ENCODE data around the gene ANXA11. TPM values are rescaled to one million over a fixed set of nuclear protein-coding genes. Genes with fewer than 3 reads are reported as not detected.

ANXA11 gene
- total RNA-seq, 1 experiment from 2014 or later: 181 TPM

- TF ChIP-seq, protein P1, sequence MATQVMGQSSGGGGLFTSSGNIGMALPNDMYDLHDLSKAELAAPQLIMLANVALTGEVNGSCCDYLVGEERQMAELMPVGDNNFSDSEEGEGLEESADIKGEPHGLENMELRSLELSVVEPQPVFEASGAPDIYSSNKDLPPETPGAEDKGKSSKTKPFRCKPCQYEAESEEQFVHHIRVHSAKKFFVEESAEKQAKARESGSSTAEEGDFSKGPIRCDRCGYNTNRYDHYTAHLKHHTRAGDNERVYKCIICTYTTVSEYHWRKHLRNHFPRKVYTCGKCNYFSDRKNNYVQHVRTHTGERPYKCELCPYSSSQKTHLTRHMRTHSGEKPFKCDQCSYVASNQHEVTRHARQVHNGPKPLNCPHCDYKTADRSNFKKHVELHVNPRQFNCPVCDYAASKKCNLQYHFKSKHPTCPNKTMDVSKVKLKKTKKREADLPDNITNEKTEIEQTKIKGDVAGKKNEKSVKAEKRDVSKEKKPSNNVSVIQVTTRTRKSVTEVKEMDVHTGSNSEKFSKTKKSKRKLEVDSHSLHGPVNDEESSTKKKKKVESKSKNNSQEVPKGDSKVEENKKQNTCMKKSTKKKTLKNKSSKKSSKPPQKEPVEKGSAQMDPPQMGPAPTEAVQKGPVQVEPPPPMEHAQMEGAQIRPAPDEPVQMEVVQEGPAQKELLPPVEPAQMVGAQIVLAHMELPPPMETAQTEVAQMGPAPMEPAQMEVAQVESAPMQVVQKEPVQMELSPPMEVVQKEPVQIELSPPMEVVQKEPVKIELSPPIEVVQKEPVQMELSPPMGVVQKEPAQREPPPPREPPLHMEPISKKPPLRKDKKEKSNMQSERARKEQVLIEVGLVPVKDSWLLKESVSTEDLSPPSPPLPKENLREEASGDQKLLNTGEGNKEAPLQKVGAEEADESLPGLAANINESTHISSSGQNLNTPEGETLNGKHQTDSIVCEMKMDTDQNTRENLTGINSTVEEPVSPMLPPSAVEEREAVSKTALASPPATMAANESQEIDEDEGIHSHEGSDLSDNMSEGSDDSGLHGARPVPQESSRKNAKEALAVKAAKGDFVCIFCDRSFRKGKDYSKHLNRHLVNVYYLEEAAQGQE (IDR thresholded peaks at IDR 0.05; ENCODE audit: low read depth): no peak
Measured at GRCh38 chr10:80191589-80192270, 13.6 kb downstream of the ANXA11 start (continued).

GRCh38 chr10:80188713-80189112 lies 16.6 kb downstream of the ANXA11 start:
- H3K9me3 ChIP-seq (ENCODE audit: control insufficient read depth in 1 of 2, insufficient read depth in 1 of 2, low read depth in 1 of 2, low read length in 2 of 2): peaks cover 3 to 6% of the 10 kb centered on the region in 2 experiments; a peak in 1 of 4 replicates
- intact Hi-C loops (cut with micrococcal nuclease): no loop called here
- H3K79me2 ChIP-seq (ENCODE audit: insufficient read depth, low read length): peaks cover 100% of the 10 kb centered on the region
- H3K4me1 ChIP-seq (ENCODE audit: control insufficient read depth in 1 of 2, insufficient read depth in 2 of 2, low read length in 2 of 2): peaks cover under 1 to 51% of the 10 kb centered on the region in 2 experiments; a peak in 3 of 4 replicates
- ChIA-PET CTCF (no interaction called here), POLR2A (no interaction called here), RAD21 (ENCODE audit: low non-redundant PET in 1 of 2, low total read pairs in 2 of 2, uncharacterized antibody in 2 of 2, unreplicated experiment in 2 of 2) (no interaction called here)
- no peak overlapping the region for H3K4me3 ChIP-seq (replicated peaks in 1 of 2; ENCODE audit: low read depth in 1 of 2, low read length in 2 of 2)
- no TSS peak for BruUV-seq (replicated peaks)
- H3K9ac ChIP-seq (ENCODE audit: low read length): no peak overlapping the region
- H3K27me3 ChIP-seq (ENCODE audit: insufficient read depth, low read length): no peaks in the 10 kb centered on the region
- no peak for DNase-seq (ENCODE audit: low read depth, low spot score)
- no peak for ATAC-seq
- no peak overlapping the region for H3K27ac ChIP-seq (ENCODE audit: low read depth, low read length)
- H2AFZ ChIP-seq (ENCODE audit: low read depth, low read length, poor library complexity, severe bottlenecking): no peak overlapping the region
- no peaks in the 10 kb centered on the region for H3K9me2 ChIP-seq (ENCODE audit: insufficient read depth)
- H3K36me3 ChIP-seq (ENCODE audit: control insufficient read depth in 1 of 2, insufficient read depth in 2 of 2, low read length in 2 of 2): peaks cover 0 to 16% of the 10 kb centered on the region in 2 experiments; a peak in 1 of 4 replicates
- H3K4me2 ChIP-seq (ENCODE audit: low read length): no peak overlapping the region
- TF ChIP-seq CBX3 (IDR thresholded peaks at IDR 0.05; ENCODE audit: low read depth): no peak
- no peak for TF ChIP-seq CEBPB (IDR thresholded peaks at IDR 0.05; ENCODE audit: low read depth)
- no peak for TF ChIP-seq YY1 (IDR thresholded peaks at IDR 0.05; ENCODE audit: extremely low read depth, insufficient replicate concordance, low read depth, low read length)
- TF ChIP-seq, protein P1 (IDR thresholded peaks at IDR 0.05; ENCODE audit: low read depth): no peak
- no peak for TF ChIP-seq FOSL1 (IDR thresholded peaks at IDR 0.05; ENCODE audit: low read depth)
- peaks cover 28% of the 10 kb centered on the region for H4K20me1 ChIP-seq (ENCODE audit: insufficient read depth)

Data from HCT116 (cell line).